NB4 (cell line): ENCODE results near the gene IRS2.

ENCODE experiments used
- CTCF ChIP-seq: IDR thresholded peaks from one replicate; pipeline ENCODE4 v1.5.1; 2012; ENCODE audit warnings: low read depth, low read length
- MAX ChIP-seq: IDR thresholded peaks from 2 replicates; pipeline ENCODE4 v1.6.1; 2011; ENCODE audit warnings: low read depth, low read length

- TF ChIP-seq CTCF = no peak
- no peak for TF ChIP-seq MAX
Observed at GRCh38 chr13:109749365-109749764, 37.0 kb downstream of the IRS2 start.
